Measurements from ENCODE around the gene PCYT1A.

- no peak for TF ChIP-seq CTCF (IDR thresholded peaks at IDR 0.05; ENCODE audit: insufficient read depth, low read length, poor library complexity, severe bottlenecking)
- no peak for TF ChIP-seq EZH2phosphoT487 (conservative IDR thresholded peaks at IDR 0.05; ENCODE audit: low read length)
Measured at GRCh38 chr3:196227629-196228493, 59.7 kb downstream of the PCYT1A start.
